AG04450 (cell line): Measurements from ENCODE around the gene ZNF516. TPM values are rescaled to one million over a fixed set of nuclear protein-coding genes. Genes with fewer than 3 reads are reported as not detected.

Experiments used
- CTCF ChIA-PET: fragments of 300-600, 350-600 bp; formaldehyde crosslinking; extraction: SDS; loops from one replicate; lab custom pipeline; 2022; ENCODE audit warnings: antibody characterized with exemption, inconsistent platforms; lab: Charles Lee
- POLR2A ChIA-PET: fragments of 350-600 bp; formaldehyde crosslinking; extraction: SDS; loops from one replicate; lab custom pipeline; 2021; ENCODE audit warnings: antibody characterized with exemption, inconsistent platforms; lab: Yijun Ruan, JAX
- DNase-seq: peaks from one replicate; pipeline ENCODE4 v3.0.0-alpha.2; 2011; ENCODE audit warnings: low read depth, low spot score
- H3K27ac ChIP-seq: one replicate; pipeline ENCODE4 v1.5.1; 2012; ENCODE audit warnings: low read depth, low read length, control low read depth
- H3K27me3 ChIP-seq: one replicate; pipeline ENCODE4 v1.6.0; 2012; ENCODE audit warnings: low read length; ENCODE audit not compliant: control insufficient read depth, insufficient read depth
- H3K4me3 ChIP-seq: 2 replicates; pipeline ENCODE4 v1.5.1; 2011; ENCODE audit warnings: mild to moderate bottlenecking, low read depth, low read length, control low read depth
- H3K9me3 ChIP-seq: 2 replicates; pipeline ENCODE4 v1.5.1; 2012; ENCODE audit warnings: low read length; ENCODE audit not compliant: control insufficient read depth, insufficient read depth
- polyA plus RNA-seq: library from polyadenylated mRNA; depleted of rRNA; stranded (reverse); fragments of >200 nt; gene quantifications from 2 replicates; pipeline ENCODE4 v1.2.3, GENCODE V29; 2011
- TF ChIP-seq, protein P1 (sequence below): IDR thresholded peaks from 2 replicates; pipeline ENCODE4 v1.5.1; 2011; ENCODE audit warnings: low read depth, low read length, control low read depth, inconsistent platforms

Gene ZNF516
- polyA plus RNA-seq, 1 experiment: 15.5 TPM

DNA sequence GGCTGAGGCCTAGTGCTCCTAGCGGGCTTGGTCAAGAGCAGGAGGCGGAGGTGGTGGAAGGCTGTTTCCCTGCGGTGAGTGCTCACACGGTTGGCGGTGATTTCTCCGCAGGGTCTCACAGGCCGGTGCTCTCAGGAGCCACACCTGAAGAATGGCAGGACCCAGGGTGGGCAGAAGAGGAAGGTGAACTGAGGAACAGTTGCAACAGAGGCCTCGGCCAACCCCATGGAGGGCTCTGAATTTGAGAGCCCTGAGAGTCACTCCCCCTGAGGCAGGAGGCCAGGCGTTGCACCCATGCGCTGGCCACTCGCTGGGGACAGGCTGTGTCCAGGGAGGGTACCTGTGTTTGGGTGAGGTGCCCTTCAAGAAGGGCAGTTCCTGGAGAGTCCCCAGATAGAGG, 35.3 kb upstream of the ZNF516 start:
- no peaks in the 10 kb centered on the region for H3K27me3 ChIP-seq
- DNase-seq: no peak
- H3K27ac ChIP-seq: no peak overlapping the region

DNA sequence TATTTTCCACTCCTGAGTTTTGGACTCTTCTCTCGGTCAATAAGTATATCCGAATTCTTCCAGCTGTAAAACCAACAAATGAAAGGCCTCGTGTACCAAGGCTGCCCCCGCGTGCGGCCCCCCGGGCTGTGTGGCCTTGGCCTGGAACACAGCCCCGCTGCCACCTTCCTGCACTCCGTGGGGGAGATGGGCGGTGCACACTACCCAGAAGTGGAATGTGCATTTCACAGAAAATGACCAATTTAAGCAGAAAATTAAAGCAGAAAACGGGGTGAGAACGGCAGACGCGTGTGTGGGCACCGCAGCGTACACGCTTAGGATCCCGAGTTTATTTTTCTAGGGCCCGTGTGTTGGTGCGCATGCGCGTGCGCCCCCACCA, 34.4 kb upstream of the ZNF516 start:
- Histone ChIP-seq H3K27ac (peak overlapping the region; percentile 85), H3K9me3 (peaks cover 6% of the 10 kb centered on the region; the same call in 1 of the 2 replicates), H3K4me3 (peak overlapping the region; percentile 61; the same call in 1 of the 2 replicates), H3K27me3 (no peaks in the 10 kb centered on the region)
- no peak for DNase-seq
- POLR2A ChIA-PET: interaction anchor here (1.1 to 1.2 kb wide), 2 partner anchors 24 to 36 kb away, joined by 3 to 8 read pairs; no protein-coding TSS in a partner anchor
- TF ChIP-seq, protein P1, sequence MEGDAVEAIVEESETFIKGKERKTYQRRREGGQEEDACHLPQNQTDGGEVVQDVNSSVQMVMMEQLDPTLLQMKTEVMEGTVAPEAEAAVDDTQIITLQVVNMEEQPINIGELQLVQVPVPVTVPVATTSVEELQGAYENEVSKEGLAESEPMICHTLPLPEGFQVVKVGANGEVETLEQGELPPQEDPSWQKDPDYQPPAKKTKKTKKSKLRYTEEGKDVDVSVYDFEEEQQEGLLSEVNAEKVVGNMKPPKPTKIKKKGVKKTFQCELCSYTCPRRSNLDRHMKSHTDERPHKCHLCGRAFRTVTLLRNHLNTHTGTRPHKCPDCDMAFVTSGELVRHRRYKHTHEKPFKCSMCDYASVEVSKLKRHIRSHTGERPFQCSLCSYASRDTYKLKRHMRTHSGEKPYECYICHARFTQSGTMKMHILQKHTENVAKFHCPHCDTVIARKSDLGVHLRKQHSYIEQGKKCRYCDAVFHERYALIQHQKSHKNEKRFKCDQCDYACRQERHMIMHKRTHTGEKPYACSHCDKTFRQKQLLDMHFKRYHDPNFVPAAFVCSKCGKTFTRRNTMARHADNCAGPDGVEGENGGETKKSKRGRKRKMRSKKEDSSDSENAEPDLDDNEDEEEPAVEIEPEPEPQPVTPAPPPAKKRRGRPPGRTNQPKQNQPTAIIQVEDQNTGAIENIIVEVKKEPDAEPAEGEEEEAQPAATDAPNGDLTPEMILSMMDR: no peak
- CTCF ChIA-PET: interaction anchor here (0.9 to 1.7 kb wide), 4 partner anchors 9 to 131 kb away, joined by 3 to 6 read pairs (median 4); no protein-coding TSS in a partner anchor

More for the DNA sequence above, 35.3 kb upstream of the ZNF516 start:
- TF ChIP-seq, protein P1: no peak
- ChIA-PET CTCF (no interaction called here), POLR2A (no interaction called here)
- Histone ChIP-seq H3K9me3 (peaks cover 6% of the 10 kb centered on the region; the same call in 1 of the 2 replicates), H3K4me3 (no peak overlapping the region)

DNA sequence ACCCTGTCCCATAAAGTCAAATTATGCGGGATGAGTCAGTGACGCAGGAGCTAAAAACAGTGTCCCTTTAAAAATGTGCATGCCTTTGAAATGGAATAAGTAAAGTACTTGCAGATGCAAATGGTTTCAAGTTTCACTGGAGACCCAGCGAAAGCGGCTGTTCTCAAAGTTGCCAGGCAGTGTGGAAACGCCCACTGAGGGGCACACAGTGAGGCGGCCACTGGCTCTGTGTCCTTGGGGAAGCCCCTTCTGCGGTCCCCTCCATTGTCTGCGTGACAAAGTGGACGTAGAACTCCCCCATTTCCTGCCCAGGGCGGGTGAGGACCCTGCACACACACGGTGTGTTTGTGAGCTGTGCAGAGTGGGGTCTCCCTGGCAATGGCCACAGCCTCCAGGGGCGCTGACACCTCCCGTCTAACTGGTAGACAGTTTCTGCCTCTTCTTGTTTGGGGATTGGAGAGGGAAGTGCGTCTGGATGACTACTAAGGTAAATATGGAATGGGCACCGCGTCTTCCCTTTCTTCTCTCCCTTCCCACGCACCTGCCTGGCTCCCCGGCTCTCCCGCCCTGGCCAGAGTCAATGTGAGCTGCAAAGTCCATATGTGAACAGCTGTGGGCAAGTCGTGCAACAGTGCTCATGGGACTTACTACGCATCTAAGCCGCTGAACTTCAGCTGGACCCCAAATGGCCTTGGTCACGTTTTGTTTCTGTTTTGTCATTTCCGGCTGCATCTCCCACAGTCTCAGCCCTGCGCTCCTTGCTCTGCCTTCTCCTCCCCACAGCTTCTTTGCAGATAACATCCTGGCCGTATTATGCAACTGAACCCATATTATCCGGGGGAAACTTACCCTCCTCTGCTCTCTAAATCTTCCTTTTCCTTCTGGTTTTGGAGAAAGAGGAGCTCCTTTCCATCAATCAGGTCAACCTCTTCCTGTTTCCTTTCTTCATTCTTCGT, 33.7 kb upstream of the ZNF516 start:
- H3K4me3 ChIP-seq: peak overlapping the region; percentile 61
- TF ChIP-seq, protein P1: peak; percentile 32
- no peaks in the 10 kb centered on the region for H3K27me3 ChIP-seq
- peaks cover 6% of the 10 kb centered on the region; the same call in 1 of the 2 replicates for H3K9me3 ChIP-seq
- peak; percentile 55 for DNase-seq
- ChIA-PET CTCF (interaction anchor here (0.9 to 1.7 kb wide), 5 partner anchors 9 to 130 kb away, joined by 3 to 6 read pairs (median 4); no protein-coding TSS in a partner anchor), POLR2A (interaction anchor here (1.1 to 1.2 kb wide), 2 partner anchors 25 to 36 kb away, joined by 3 to 8 read pairs; no protein-coding TSS in a partner anchor)
- H3K27ac ChIP-seq: peak overlapping the region; percentile 85

DNA sequence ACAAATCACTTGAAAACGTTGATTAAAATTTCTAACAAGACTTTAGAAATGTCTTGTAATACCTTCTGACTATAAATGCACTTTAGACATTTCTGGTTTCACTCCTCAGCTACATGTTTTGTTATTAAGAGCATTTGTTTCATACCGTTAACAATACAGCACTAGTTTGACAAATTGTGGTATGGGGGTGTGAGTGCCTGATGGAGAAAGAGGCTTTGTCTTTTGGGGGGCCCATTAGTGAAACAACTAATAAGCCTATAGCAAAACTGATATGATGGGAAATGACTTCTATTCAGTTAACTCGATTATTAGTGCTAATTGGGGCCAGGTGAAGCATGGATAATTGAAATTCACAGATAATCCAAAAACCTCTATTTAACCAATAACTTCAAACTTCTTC, 30.9 kb upstream of the ZNF516 start:
- CTCF ChIA-PET: interaction anchor here (0.8 kb wide), 1 partner anchor 128 kb away, joined by 3 read pairs; no protein-coding TSS in a partner anchor
- H3K27ac ChIP-seq: no peak overlapping the region
- POLR2A ChIA-PET: no interaction called here
- H3K9me3 ChIP-seq: peaks cover 6% of the 10 kb centered on the region; the same call in 1 of the 2 replicates
- H3K4me3 ChIP-seq: no peak overlapping the region
- no peak for DNase-seq
- H3K27me3 ChIP-seq: no peaks in the 10 kb centered on the region
- TF ChIP-seq, protein P1: no peak
